CD4-positive, alpha-beta T cell treated with Interleukin-4 for 1 hour (primary cell): ENCODE results near the gene PRKAG2.

Experiments
- DNase-seq, 2 donors: peaks; one replicate each; pipeline ENCODE4 v3.0.0-alpha.2; 2020 to 2022

Gene PRKAG2

GRCh38 chr7:151740081-151740851 lies 136.6 kb downstream of the PRKAG2 start:
- no peak for DNase-seq

GRCh38 chr7:151738925-151739324 lies 138.0 kb downstream of the PRKAG2 start:
- no peak for DNase-seq

GRCh38 chr7:151736403-151736909 lies 140.5 kb downstream of the PRKAG2 start:
- DNase-seq, result no peak

- no peak for DNase-seq
These were observed 141.0 kb downstream of the PRKAG2 start for GRCh38 chr7:151735851-151736402.

GRCh38 chr7:151735186-151735850 lies 141.6 kb downstream of the PRKAG2 start:
- no peak for DNase-seq

- no peak for DNase-seq
These were observed 143.9 kb downstream of the PRKAG2 start for GRCh38 chr7:151732834-151733592.

- no peak for DNase-seq
These were observed 144.6 kb downstream of the PRKAG2 start for GRCh38 chr7:151732292-151732691.

- DNase-seq, result no peak
These were observed 145.9 kb downstream of the PRKAG2 start for GRCh38 chr7:151731022-151731441.

- no peak for DNase-seq
These were observed 146.3 kb downstream of the PRKAG2 start for GRCh38 chr7:151730591-151730990.

- DNase-seq, result no peak
These were observed 147.4 kb downstream of the PRKAG2 start for GRCh38 chr7:151729521-151729921.

- DNase-seq, result no peak
These were observed 148.2 kb downstream of the PRKAG2 start for GRCh38 chr7:151728746-151729145.

- DNase-seq, result no peak
These were observed 148.6 kb downstream of the PRKAG2 start for GRCh38 chr7:151728286-151728660.

GRCh38 chr7:151727579-151728285 lies 149.2 kb downstream of the PRKAG2 start:
- peak in 1 of 2 donors; percentile 72 for DNase-seq

GRCh38 chr7:151726652-151727578 lies 150.0 kb downstream of the PRKAG2 start:
- no peak for DNase-seq

GRCh38 chr7:151725844-151726651 lies 150.9 kb downstream of the PRKAG2 start:
- no peak for DNase-seq

GRCh38 chr7:151724920-151725584 lies 151.9 kb downstream of the PRKAG2 start:
- DNase-seq, result no peak

GRCh38 chr7:151724250-151724915 lies 152.5 kb downstream of the PRKAG2 start:
- DNase-seq, result no peak

GRCh38 chr7:151723321-151723720 lies 153.6 kb downstream of the PRKAG2 start:
- no peak for DNase-seq

- no peak for DNase-seq
These were observed 154.4 kb downstream of the PRKAG2 start for GRCh38 chr7:151722533-151722932.
